GM21447 (cell line): Measurements from ENCODE around the gene STRIP1.

Experiments
- ATAC-seq: cut with Tn5 transposase; IDR thresholded peaks from one replicate; pipeline ENCODE4 v1.9.1; 2021; ENCODE audit not compliant: unreplicated experiment

Gene STRIP1

GRCh38 chr1:110050602-110051261 is 16.3 kb downstream of the STRIP1 start:
- no peak for ATAC-seq

DNA sequence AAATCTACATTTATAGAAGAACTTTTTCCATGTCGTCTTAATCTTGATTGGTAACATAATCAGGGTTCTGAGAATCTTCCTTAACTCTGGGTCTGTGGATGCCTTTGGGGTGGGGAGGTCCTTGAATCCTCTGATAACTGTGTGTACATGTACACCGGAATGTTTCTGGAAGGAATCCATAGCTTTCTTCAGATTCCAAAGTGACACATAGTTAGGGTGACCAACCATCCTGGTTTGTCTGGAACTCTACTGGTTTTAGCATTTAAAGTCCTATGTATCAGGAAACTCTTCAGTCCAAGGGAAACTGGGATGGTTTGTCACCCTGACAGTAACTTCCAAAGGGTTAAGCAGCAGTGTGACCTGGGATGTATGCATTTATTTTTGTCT is 16.8 kb downstream of the STRIP1 start:
- no peak for ATAC-seq

DNA sequence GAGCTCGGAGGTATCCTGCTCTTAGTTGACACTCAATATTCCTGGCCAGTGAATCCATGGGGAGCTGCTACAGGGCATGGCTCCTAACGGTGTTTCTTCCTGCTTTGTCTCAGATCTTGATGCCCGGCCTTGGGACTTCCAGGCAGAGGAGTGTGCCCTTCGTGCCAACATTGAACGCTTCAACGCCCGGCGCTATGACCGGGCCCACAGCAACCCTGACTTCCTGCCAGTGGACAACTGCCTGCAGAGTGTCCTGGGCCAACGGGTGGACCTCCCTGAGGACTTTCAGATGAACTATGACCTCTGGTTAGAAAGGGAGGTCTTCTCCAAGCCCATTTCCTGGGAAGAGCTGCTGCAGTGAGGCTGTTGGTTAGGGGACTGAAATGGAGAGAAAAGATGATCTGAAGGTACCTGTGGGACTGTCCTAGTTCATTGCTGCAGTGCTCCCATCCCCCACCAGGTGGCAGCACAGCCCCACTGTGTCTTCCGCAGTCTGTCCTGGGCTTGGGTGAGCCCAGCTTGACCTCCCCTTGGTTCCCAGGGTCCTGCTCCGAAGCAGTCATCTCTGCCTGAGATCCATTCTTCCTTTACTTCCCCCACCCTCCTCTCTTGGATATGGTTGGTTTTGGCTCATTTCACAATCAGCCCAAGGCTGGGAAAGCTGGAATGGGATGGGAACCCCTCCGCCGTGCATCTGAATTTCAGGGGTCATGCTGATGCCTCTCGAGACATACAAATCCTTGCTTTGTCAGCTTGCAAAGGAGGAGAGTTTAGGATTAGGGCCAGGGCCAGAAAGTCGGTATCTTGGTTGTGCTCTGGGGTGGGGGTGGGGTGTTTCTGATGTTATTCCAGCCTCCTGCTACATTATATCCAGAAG is 19.4 kb downstream of the STRIP1 start:
- ATAC-seq, result no peak

GRCh38 chr1:110055493-110056284 is 21.3 kb downstream of the STRIP1 start:
- ATAC-seq, result no peak

GRCh38 chr1:110056285-110056683 is 21.9 kb downstream of the STRIP1 start:
- ATAC-seq, result no peak

GRCh38 chr1:110056776-110057175 is 22.4 kb downstream of the STRIP1 start:
- no peak for ATAC-seq

- ATAC-seq, result no peak
Measured at GRCh38 chr1:110057963-110058518, 23.6 kb downstream of the STRIP1 start.

DNA sequence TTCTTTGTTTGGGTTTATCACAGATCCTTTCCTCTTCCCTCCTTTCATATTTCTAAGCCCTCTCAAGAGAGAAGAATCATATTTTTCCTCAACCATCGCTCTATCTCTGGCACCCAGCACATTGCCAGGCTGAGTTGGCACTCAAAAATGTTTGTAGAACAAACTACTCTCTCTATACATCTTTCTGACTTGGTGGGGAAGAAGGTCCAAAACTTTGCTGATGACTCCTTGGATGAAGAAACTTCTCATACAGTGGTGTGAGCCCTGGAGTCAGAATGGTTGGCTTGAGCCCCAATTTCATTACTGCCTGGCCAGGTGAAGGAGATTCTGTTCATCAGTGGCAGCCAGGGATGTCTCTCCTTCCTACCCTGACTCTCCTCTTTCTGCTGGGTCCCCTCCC is 24.2 kb downstream of the STRIP1 start:
- no peak for ATAC-seq

DNA sequence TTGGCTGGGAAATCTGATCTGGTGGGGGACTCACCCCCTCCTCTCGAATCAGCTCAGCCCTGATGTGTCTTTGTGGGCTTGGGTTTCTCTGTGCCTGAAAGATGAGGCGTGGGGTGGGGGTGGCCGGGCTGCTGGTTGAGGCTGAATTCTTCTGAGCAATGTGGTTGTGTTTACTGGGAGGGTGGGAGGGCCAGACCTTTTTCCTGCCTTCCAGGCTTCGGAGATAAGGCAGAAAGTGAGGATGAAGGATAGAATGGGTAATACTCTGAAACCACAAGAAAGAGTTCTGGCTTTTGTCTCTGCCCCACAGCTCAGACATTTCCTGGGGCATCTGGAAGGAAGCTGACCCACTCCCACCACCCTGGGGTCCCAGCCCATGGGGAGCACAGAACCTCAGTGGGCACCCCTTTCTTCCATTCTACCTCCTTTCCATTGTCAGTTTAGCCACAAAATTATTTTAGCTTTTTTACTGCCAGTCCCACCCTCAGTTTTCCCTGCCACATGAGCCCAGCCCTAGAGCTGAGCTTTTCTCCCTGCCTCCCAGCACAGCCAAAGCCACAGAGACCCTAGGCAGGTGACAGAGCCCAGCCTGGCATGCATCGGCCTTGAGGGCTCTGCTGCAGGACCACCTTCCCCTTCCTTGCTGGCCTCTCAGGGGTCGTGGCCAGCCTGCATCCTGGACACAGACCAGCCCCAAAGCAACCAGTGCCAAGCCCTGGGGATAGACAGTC is 24.9 kb downstream of the STRIP1 start:
- ATAC-seq, result no peak

GRCh38 chr1:110060034-110060661 is 25.7 kb downstream of the STRIP1 start:
- ATAC-seq, result peak; percentile 58

GRCh38 chr1:110060662-110061060 is 26.2 kb downstream of the STRIP1 start:
- ATAC-seq, result no peak

DNA sequence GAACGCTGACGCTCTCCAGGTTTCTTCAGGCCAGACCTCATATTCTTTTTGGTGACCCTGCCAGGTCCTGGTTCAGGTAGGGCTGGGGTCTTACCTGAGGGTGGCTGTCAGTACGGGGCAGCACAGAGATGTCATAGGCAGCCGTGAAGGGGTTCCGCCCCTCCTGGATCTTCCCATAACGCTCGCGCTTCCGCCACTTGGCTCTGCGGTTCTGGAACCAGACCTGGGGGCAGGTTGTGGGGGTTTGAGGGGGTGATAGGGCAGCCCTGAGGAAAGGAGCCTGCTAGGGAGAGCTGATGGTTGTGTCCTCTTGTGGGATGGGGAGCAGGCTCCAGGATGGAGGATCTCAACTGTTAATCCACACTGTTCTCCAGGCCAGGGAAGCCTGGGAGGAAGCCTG is 26.9 kb downstream of the STRIP1 start:
- no peak for ATAC-seq

GRCh38 chr1:110062612-110063011 is 28.2 kb downstream of the STRIP1 start:
- no peak for ATAC-seq

DNA sequence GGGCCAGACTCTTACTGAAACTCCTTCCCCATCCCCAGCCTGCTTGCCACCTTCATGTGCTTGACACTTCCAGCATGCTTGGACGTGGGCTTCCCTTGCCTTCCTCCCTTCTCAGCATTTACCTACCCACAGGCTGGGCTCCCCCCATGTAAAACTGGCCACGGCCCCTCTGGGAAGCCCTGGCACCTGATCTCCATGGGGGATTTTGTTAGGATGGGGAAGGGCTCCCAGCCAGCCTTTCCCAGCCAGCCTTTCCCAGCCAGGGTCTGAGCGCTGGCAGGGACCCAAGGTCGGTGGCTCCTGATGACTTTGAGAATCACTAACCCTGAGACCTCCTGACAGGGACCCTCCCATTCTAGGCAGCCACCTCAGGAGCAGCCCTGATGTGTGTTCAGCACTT is 29.4 kb downstream of the STRIP1 start:
- no peak for ATAC-seq

GRCh38 chr1:110064576-110065337 is 30.3 kb downstream of the STRIP1 start:
- ATAC-seq, result no peak

GRCh38 chr1:110065841-110066240 is 31.4 kb downstream of the STRIP1 start:
- ATAC-seq, result no peak

DNA sequence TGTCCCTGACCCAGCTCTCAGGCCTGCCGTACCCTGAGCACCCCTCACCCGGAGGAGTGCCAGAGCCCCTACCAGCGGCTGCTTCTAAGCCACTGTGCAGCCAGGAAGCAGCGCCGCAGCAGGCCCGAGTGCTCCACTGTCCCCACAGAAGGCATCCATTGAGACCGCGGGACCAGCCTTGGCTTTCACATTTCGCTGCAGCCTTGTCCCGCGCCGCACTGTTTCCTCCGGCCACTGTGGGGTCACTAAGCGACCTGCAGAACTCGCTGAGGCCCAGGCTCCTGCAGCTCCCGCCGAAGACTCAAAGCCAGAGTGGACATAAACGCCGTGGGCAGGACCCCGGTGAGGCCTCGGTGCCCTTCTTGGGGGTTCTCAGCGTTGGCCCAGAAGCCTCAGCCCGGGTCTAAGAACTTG is 33.1 kb downstream of the STRIP1 start:
- no peak for ATAC-seq

GRCh38 chr1:110067893-110068645 is 33.6 kb downstream of the STRIP1 start:
- no peak for ATAC-seq
